ENCODE data around the gene FADS1.

Gene FADS1

GRCh38 chr11:61820174-61820573 lies 3.4 kb upstream of the FADS1 start:
- no CpG with 5 or more reads among the region's 2 CpGs for WGBS, 2 experiments (ENCODE audit: insufficient coverage in 2 of 2)
- no peak overlapping the region for H3K27ac ChIP-seq (ENCODE audit: low read depth, low read length, severe bottlenecking)

GRCh38 chr11:61817471-61818202 lies 834 bp upstream of the FADS1 start:
- peak overlapping the region; percentile 95 for H3K27ac ChIP-seq (ENCODE audit: low read depth, low read length, severe bottlenecking)
- H3K36me3 ChIP-seq (ENCODE audit: control insufficient read depth, insufficient read depth, low read length), result peaks cover 35% of the 10 kb centered on the region
- peak overlapping the region; percentile 90 for H3K4me3 ChIP-seq (ENCODE audit: extremely low read depth, insufficient read depth, low read length, poor library complexity, severe bottlenecking)
- WGBS, 2 experiments (ENCODE audit: insufficient coverage in 2 of 2), result 43 to 56% methylated on average over 2 to 3 of the region's 6 CpGs
- H3K4me1 ChIP-seq (ENCODE audit: control insufficient read depth, insufficient read depth, low read length, poor library complexity, severe bottlenecking), result peaks cover 22% of the 10 kb centered on the region
- no peaks in the 10 kb centered on the region for H3K9me3 ChIP-seq (ENCODE audit: control insufficient read depth, low read length)

More at GRCh38 chr11:61820174-61820573, 3.4 kb upstream of the FADS1 start:
- H3K9me3 ChIP-seq (ENCODE audit: control insufficient read depth, low read length), result no peaks in the 10 kb centered on the region
- H3K4me3 ChIP-seq (ENCODE audit: extremely low read depth, insufficient read depth, low read length, poor library complexity, severe bottlenecking), result no peak overlapping the region
- peaks cover 17% of the 10 kb centered on the region for H3K4me1 ChIP-seq (ENCODE audit: control insufficient read depth, insufficient read depth, low read length, poor library complexity, severe bottlenecking)
- peaks cover 23% of the 10 kb centered on the region for H3K36me3 ChIP-seq (ENCODE audit: control insufficient read depth, insufficient read depth, low read length)

- Histone ChIP-seq H3K4me3 (ENCODE audit: extremely low read depth, insufficient read depth, low read length, poor library complexity, severe bottlenecking) (peak overlapping the region; percentile 90), H3K36me3 (ENCODE audit: control insufficient read depth, insufficient read depth, low read length) (peaks cover 43% of the 10 kb centered on the region), H3K9me3 (ENCODE audit: control insufficient read depth, low read length) (no peaks in the 10 kb centered on the region), H3K27ac (ENCODE audit: low read depth, low read length, severe bottlenecking) (peak overlapping the region; percentile 95), H3K4me1 (ENCODE audit: control insufficient read depth, insufficient read depth, low read length, poor library complexity, severe bottlenecking) (peaks cover 22% of the 10 kb centered on the region)
- WGBS, 2 experiments (ENCODE audit: insufficient coverage in 2 of 2), result 0% methylated on average over 54 to 60 of the region's 69 CpGs
Measured at GRCh38 chr11:61815790-61816735, 740 bp downstream of the FADS1 start.

- Histone ChIP-seq H3K36me3 (ENCODE audit: control insufficient read depth, insufficient read depth, low read length) (peaks cover 52% of the 10 kb centered on the region), H3K27ac (ENCODE audit: low read depth, low read length, severe bottlenecking) (peak overlapping the region; percentile 95), H3K4me1 (ENCODE audit: control insufficient read depth, insufficient read depth, low read length, poor library complexity, severe bottlenecking) (peaks cover 19% of the 10 kb centered on the region), H3K4me3 (ENCODE audit: extremely low read depth, insufficient read depth, low read length, poor library complexity, severe bottlenecking) (peak overlapping the region; percentile 90), H3K9me3 (ENCODE audit: control insufficient read depth, low read length) (no peaks in the 10 kb centered on the region)
- 1 to 2% methylated on average over 60 to 62 of the region's 66 CpGs for WGBS, 2 experiments (ENCODE audit: insufficient coverage in 2 of 2)
Measured at GRCh38 chr11:61814958-61815789, 1.6 kb downstream of the FADS1 start.

GRCh38 chr11:61814247-61814957 lies 2.4 kb downstream of the FADS1 start:
- Histone ChIP-seq H3K9me3 (ENCODE audit: control insufficient read depth, low read length) (no peaks in the 10 kb centered on the region), H3K4me1 (ENCODE audit: control insufficient read depth, insufficient read depth, low read length, poor library complexity, severe bottlenecking) (peaks cover 16% of the 10 kb centered on the region), H3K4me3 (ENCODE audit: extremely low read depth, insufficient read depth, low read length, poor library complexity, severe bottlenecking) (peak overlapping the region; percentile 90), H3K36me3 (ENCODE audit: control insufficient read depth, insufficient read depth, low read length) (peaks cover 60% of the 10 kb centered on the region), H3K27ac (ENCODE audit: low read depth, low read length, severe bottlenecking) (peak overlapping the region; percentile 90)
- WGBS, 2 experiments (ENCODE audit: insufficient coverage in 2 of 2), result 75 to 84% methylated on average over 14 to 15 of the region's 16 CpGs

GRCh38 chr11:61812736-61813411 lies 3.9 kb downstream of the FADS1 start:
- WGBS, 2 experiments (ENCODE audit: insufficient coverage in 2 of 2), result 94 to 100% methylated on average over 1 to 4 of the region's 4 CpGs
- no peak overlapping the region for H3K27ac ChIP-seq (ENCODE audit: low read depth, low read length, severe bottlenecking)
- peaks cover 69% of the 10 kb centered on the region for H3K36me3 ChIP-seq (ENCODE audit: control insufficient read depth, insufficient read depth, low read length)
- H3K4me3 ChIP-seq (ENCODE audit: extremely low read depth, insufficient read depth, low read length, poor library complexity, severe bottlenecking), result no peak overlapping the region
- H3K4me1 ChIP-seq (ENCODE audit: control insufficient read depth, insufficient read depth, low read length, poor library complexity, severe bottlenecking), result peaks cover 10% of the 10 kb centered on the region
- no peaks in the 10 kb centered on the region for H3K9me3 ChIP-seq (ENCODE audit: control insufficient read depth, low read length)

GRCh38 chr11:61811831-61812230 lies 5.0 kb downstream of the FADS1 start:
- 86 to 100% methylated on average over 4 to 5 of the region's 5 CpGs for WGBS, 2 experiments (ENCODE audit: insufficient coverage in 2 of 2)
- no peak overlapping the region for H3K4me3 ChIP-seq (ENCODE audit: extremely low read depth, insufficient read depth, low read length, poor library complexity, severe bottlenecking)
- peaks cover 5% of the 10 kb centered on the region for H3K4me1 ChIP-seq (ENCODE audit: control insufficient read depth, insufficient read depth, low read length, poor library complexity, severe bottlenecking)
- no peaks in the 10 kb centered on the region for H3K9me3 ChIP-seq (ENCODE audit: control insufficient read depth, low read length)
- peaks cover 79% of the 10 kb centered on the region for H3K36me3 ChIP-seq (ENCODE audit: control insufficient read depth, insufficient read depth, low read length)
- H3K27ac ChIP-seq (ENCODE audit: low read depth, low read length, severe bottlenecking), result no peak overlapping the region

- Histone ChIP-seq H3K4me3 (ENCODE audit: extremely low read depth, insufficient read depth, low read length, poor library complexity, severe bottlenecking) (no peak overlapping the region), H3K4me1 (ENCODE audit: control insufficient read depth, insufficient read depth, low read length, poor library complexity, severe bottlenecking) (peaks cover 5% of the 10 kb centered on the region), H3K9me3 (ENCODE audit: control insufficient read depth, low read length) (no peaks in the 10 kb centered on the region), H3K27ac (ENCODE audit: low read depth, low read length, severe bottlenecking) (no peak overlapping the region), H3K36me3 (ENCODE audit: control insufficient read depth, insufficient read depth, low read length) (peaks cover 89% of the 10 kb centered on the region)
- WGBS, 2 experiments (ENCODE audit: insufficient coverage in 2 of 2), result 93 to 98% methylated on average over 4 to 7 of the region's 8 CpGs
Measured at GRCh38 chr11:61810671-61811175, 6.1 kb downstream of the FADS1 start.

- Histone ChIP-seq H3K36me3 (ENCODE audit: control insufficient read depth, insufficient read depth, low read length) (peaks cover 99% of the 10 kb centered on the region), H3K4me1 (ENCODE audit: control insufficient read depth, insufficient read depth, low read length, poor library complexity, severe bottlenecking) (peaks cover 8% of the 10 kb centered on the region), H3K4me3 (ENCODE audit: extremely low read depth, insufficient read depth, low read length, poor library complexity, severe bottlenecking) (no peak overlapping the region), H3K9me3 (ENCODE audit: control insufficient read depth, low read length) (no peaks in the 10 kb centered on the region), H3K27ac (ENCODE audit: low read depth, low read length, severe bottlenecking) (no peak overlapping the region)
- WGBS, 2 experiments (ENCODE audit: insufficient coverage in 2 of 2), result 94 to 100% methylated on average over 2 to 4 of the region's 5 CpGs
Measured at GRCh38 chr11:61806785-61807184, 10.0 kb downstream of the FADS1 start.
